Measurements from ENCODE around the gene OPCML. TPM values are rescaled to one million over a fixed set of nuclear protein-coding genes. Genes with fewer than 3 reads are reported as not detected.

The OPCML gene
- total RNA-seq, 1 donor from 2014 or later, result under 0.01 TPM

DNA sequence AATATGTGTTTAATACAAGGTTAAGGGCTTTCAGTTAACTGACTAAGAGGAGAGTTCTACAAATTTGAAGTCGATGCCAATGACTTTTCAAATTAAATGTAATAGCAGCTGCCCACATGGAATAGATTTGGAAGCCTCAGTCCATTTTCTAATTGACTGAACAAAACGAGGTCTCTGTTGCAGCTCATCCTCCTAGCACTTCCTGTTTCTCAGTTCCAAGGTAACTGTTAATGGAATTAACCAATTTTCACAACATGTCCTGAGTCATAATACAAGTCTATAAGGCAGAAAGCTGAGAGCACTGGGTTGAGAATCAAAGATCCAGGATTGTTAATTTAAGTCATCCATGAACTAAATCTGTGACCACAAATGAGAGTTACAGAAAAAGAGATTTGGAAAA is 177.2 kb downstream of the OPCML start:
- Histone ChIP-seq H3K9ac (ENCODE audit: low read depth in 1 of 3, low read length in 3 of 3) (no peak overlapping the region), H3K9me3 (ENCODE audit: control insufficient read depth in 3 of 3, low read length in 3 of 3) (no peaks in the 10 kb centered on the region), H3K27me3 (ENCODE audit: control insufficient read depth in 3 of 3, insufficient read depth in 3 of 3, low read length in 3 of 3) (no peaks in the 10 kb centered on the region), H3K4me3 (ENCODE audit: low read length in 3 of 3) (no peak overlapping the region), H3K4me1 (ENCODE audit: control insufficient read depth in 3 of 3, insufficient read depth in 3 of 3, low read length in 3 of 3) (no peaks in the 10 kb centered on the region), H3K27ac (ENCODE audit: low read depth, low read length) (no peak overlapping the region), H3K36me3 (ENCODE audit: control insufficient read depth in 3 of 3, insufficient read depth in 3 of 3, low read length in 3 of 3) (no peaks in the 10 kb centered on the region)

DNA sequence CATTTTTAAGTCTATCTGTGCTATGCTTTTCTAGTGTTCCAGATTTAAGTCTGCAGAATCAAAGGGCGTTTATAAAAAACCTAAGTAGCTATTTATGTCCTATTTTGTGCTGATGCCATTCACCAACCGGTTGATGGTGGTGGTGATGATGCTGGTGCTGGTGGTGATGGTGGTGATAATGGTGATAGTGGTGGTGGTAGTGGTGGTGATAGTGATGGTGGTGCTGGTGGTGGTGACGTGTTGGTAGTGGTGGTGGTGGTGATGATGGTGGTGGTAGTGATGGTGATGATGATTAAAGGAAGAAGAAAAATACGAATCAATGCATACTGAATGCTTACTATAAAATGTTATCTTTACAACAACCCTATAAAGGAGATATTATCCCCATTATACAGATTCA is 178.2 kb downstream of the OPCML start:
- Histone ChIP-seq H3K9me3 (ENCODE audit: control insufficient read depth in 3 of 3, low read length in 3 of 3) (no peaks in the 10 kb centered on the region), H3K4me3 (ENCODE audit: low read length in 3 of 3) (no peak overlapping the region), H3K9ac (ENCODE audit: low read depth in 1 of 3, low read length in 3 of 3) (no peak overlapping the region), H3K36me3 (ENCODE audit: control insufficient read depth in 3 of 3, insufficient read depth in 3 of 3, low read length in 3 of 3) (no peaks in the 10 kb centered on the region), H3K27ac (ENCODE audit: low read depth, low read length) (no peak overlapping the region), H3K27me3 (ENCODE audit: control insufficient read depth in 3 of 3, insufficient read depth in 3 of 3, low read length in 3 of 3) (no peaks in the 10 kb centered on the region), H3K4me1 (ENCODE audit: control insufficient read depth in 3 of 3, insufficient read depth in 3 of 3, low read length in 3 of 3) (no peaks in the 10 kb centered on the region)

DNA sequence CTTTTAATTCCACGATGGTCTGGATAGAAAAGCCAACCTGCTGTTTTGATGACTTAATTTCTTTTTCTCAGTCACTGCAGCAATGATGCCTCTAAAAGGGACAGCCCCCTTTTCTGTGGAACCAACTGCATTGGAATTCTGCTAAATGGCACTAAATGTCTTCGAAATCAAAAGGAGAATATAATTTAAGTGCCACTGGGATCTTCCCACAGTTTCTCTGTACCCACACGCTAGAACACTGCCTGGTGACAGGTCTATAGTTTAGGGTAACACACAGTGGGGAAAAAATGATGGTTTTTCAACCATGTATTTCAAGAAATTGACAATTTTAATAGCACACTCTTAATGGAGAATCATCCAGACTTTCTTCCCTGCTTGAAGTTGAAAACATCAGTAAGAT is 182.3 kb downstream of the OPCML start:
- H3K27ac ChIP-seq (ENCODE audit: low read depth, low read length), result no peak overlapping the region
- no peak overlapping the region for H3K4me3 ChIP-seq (ENCODE audit: low read length in 3 of 3)
- H3K27me3 ChIP-seq (ENCODE audit: control insufficient read depth in 3 of 3, insufficient read depth in 3 of 3, low read length in 3 of 3), result no peaks in the 10 kb centered on the region
- no peaks in the 10 kb centered on the region for H3K9me3 ChIP-seq (ENCODE audit: control insufficient read depth in 3 of 3, low read length in 3 of 3)
- no peaks in the 10 kb centered on the region for H3K36me3 ChIP-seq (ENCODE audit: control insufficient read depth in 3 of 3, insufficient read depth in 3 of 3, low read length in 3 of 3)
- H3K9ac ChIP-seq (ENCODE audit: low read depth in 1 of 3, low read length in 3 of 3), result no peak overlapping the region
- H3K4me1 ChIP-seq (ENCODE audit: control insufficient read depth in 3 of 3, insufficient read depth in 3 of 3, low read length in 3 of 3), result no peaks in the 10 kb centered on the region

DNA sequence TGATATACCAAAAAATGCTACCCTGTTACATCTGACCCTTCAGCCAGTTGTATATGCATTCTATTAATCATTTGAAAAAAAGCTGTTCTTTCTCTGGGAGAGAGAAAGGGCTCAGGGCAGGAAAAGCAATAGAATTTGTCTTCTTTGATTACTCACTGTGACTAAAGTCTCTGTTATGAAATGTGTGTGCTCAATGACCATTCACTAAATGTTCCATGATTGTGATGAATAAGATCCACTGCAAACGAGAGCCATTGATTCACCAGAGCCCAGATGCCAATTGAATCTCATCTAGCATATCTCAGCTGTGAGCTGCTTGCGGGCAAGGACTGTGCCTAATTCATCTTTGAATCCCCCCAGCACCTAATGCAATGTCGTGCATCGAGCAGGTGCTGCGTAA is 184.3 kb downstream of the OPCML start:
- Histone ChIP-seq H3K9ac (ENCODE audit: low read depth in 1 of 3, low read length in 3 of 3) (no peak overlapping the region), H3K36me3 (ENCODE audit: control insufficient read depth in 3 of 3, insufficient read depth in 3 of 3, low read length in 3 of 3) (no peaks in the 10 kb centered on the region), H3K27me3 (ENCODE audit: control insufficient read depth in 3 of 3, insufficient read depth in 3 of 3, low read length in 3 of 3) (no peaks in the 10 kb centered on the region), H3K4me1 (ENCODE audit: control insufficient read depth in 3 of 3, insufficient read depth in 3 of 3, low read length in 3 of 3) (no peaks in the 10 kb centered on the region), H3K4me3 (ENCODE audit: low read length in 3 of 3) (no peak overlapping the region), H3K9me3 (ENCODE audit: control insufficient read depth in 3 of 3, low read length in 3 of 3) (no peaks in the 10 kb centered on the region), H3K27ac (ENCODE audit: low read depth, low read length) (no peak overlapping the region)

DNA sequence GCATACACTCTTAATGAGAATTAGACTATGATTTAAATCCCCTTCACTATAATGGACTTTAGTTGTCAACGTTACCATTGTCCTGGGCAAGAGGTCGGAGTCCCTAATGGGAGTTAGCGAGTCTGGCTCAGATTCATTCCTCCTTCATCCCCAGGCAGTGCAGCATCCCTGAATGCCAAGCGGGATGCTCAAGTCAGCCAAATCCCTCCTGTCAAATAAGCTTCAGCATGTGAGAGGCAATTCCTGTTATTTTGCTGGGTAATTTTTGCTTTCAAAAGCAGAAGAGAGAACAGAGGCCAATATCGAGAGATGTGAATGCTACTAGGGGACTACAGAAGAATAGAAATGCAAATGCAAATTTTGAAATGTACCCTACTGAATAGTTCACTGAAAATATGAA is 186.2 kb downstream of the OPCML start:
- Histone ChIP-seq H3K27ac (ENCODE audit: low read depth, low read length) (no peak overlapping the region), H3K36me3 (ENCODE audit: control insufficient read depth in 3 of 3, insufficient read depth in 3 of 3, low read length in 3 of 3) (no peaks in the 10 kb centered on the region), H3K4me3 (ENCODE audit: low read length in 3 of 3) (no peak overlapping the region), H3K27me3 (ENCODE audit: control insufficient read depth in 3 of 3, insufficient read depth in 3 of 3, low read length in 3 of 3) (no peaks in the 10 kb centered on the region), H3K9me3 (ENCODE audit: control insufficient read depth in 3 of 3, low read length in 3 of 3) (no peaks in the 10 kb centered on the region), H3K9ac (ENCODE audit: low read depth in 1 of 3, low read length in 3 of 3) (no peak overlapping the region), H3K4me1 (ENCODE audit: control insufficient read depth in 3 of 3, insufficient read depth in 3 of 3, low read length in 3 of 3) (no peaks in the 10 kb centered on the region)

DNA sequence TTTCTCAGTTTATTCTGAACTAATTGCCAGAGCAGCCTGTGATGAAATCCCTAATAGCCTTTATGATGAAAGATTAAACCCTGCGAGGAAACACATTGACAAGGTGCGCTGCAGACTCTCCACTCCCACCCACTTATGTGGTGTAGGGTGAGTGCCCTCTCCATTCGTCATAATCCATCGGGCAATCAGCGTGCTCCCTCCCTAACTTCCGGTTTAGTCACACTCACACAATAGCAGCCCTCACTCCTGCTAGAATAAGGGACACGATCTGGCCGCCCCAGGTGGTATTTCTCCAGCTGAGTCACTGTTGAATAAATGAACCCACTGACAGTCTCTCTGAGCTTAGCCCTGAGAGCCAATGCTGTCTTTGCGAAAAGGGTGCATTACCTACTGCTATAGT is 188.3 kb downstream of the OPCML start:
- no peak overlapping the region for H3K27ac ChIP-seq (ENCODE audit: low read depth, low read length)
- H3K4me3 ChIP-seq (ENCODE audit: low read length in 3 of 3), result no peak overlapping the region
- H3K9ac ChIP-seq (ENCODE audit: low read depth in 1 of 3, low read length in 3 of 3), result no peak overlapping the region
- H3K4me1 ChIP-seq (ENCODE audit: control insufficient read depth in 3 of 3, insufficient read depth in 3 of 3, low read length in 3 of 3), result no peaks in the 10 kb centered on the region
- no peaks in the 10 kb centered on the region for H3K27me3 ChIP-seq (ENCODE audit: control insufficient read depth in 3 of 3, insufficient read depth in 3 of 3, low read length in 3 of 3)
- H3K36me3 ChIP-seq (ENCODE audit: control insufficient read depth in 3 of 3, insufficient read depth in 3 of 3, low read length in 3 of 3), result no peaks in the 10 kb centered on the region
- no peaks in the 10 kb centered on the region for H3K9me3 ChIP-seq (ENCODE audit: control insufficient read depth in 3 of 3, low read length in 3 of 3)

DNA sequence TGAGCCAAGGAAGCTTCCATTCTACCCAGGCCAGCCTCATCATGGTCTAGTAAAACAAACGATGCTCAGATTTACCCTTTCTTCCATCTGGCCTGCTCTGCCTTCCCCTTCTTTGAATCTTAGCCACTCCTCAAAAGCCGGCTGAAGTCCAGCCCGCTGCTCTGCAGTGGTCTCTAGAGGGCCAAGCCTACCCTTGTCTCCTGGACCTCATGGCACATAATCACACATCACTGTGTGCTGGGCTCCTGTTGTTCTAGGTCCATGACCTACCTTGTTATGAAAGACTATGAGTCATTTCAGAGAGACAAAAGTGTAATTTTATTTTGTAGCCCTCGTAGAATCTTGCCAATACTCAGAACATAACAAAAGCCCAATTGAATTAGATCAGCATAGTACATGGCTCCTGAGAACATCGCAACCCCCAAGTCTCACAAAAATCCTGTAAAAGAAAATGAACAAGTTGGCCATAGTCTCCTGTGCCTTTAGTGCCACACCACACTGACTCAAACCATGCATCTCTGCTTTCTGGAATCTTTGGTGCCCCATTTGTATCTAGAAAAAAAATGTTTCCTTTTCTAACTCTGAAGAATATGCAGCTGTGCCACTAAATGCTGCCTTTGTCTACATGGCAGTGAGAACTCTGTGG is 192.7 kb downstream of the OPCML start:
- no peaks in the 10 kb centered on the region for H3K36me3 ChIP-seq (ENCODE audit: control insufficient read depth in 3 of 3, insufficient read depth in 3 of 3, low read length in 3 of 3)
- H3K27ac ChIP-seq (ENCODE audit: low read depth, low read length), result no peak overlapping the region
- H3K4me1 ChIP-seq (ENCODE audit: control insufficient read depth in 3 of 3, insufficient read depth in 3 of 3, low read length in 3 of 3), result no peaks in the 10 kb centered on the region
- H3K4me3 ChIP-seq (ENCODE audit: low read length in 3 of 3), result no peak overlapping the region
- no peak overlapping the region for H3K9ac ChIP-seq (ENCODE audit: low read depth in 1 of 3, low read length in 3 of 3)
- no peaks in the 10 kb centered on the region for H3K27me3 ChIP-seq (ENCODE audit: control insufficient read depth in 3 of 3, insufficient read depth in 3 of 3, low read length in 3 of 3)
- peaks cover 0 to 2% (median 0%) of the 10 kb centered on the region in 3 donors for H3K9me3 ChIP-seq (ENCODE audit: control insufficient read depth in 3 of 3, low read length in 3 of 3)

DNA sequence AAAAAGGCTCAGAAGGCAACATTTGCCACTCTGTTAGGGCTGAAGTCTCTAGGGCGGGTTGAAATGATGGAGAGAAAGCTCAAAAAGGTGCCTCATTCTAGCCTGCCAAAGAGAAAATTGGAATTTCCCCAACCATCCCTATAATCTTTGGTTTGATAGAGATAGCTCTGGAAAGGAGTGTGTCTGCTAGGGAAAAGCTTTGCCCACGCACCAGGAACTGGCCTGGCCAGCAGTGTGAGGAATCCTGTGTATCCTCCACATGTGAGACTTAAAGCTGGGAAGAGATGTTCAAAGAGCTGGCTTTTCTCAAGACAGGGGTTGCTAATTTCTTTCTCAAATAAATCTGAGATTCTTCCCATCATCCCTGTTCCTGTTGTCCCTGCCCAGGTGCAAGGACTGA is 193.7 kb downstream of the OPCML start:
- Histone ChIP-seq H3K36me3 (ENCODE audit: control insufficient read depth in 3 of 3, insufficient read depth in 3 of 3, low read length in 3 of 3) (no peaks in the 10 kb centered on the region), H3K27ac (ENCODE audit: low read depth, low read length) (no peak overlapping the region), H3K9ac (ENCODE audit: low read depth in 1 of 3, low read length in 3 of 3) (no peak overlapping the region), H3K27me3 (ENCODE audit: control insufficient read depth in 3 of 3, insufficient read depth in 3 of 3, low read length in 3 of 3) (no peaks in the 10 kb centered on the region), H3K4me3 (ENCODE audit: low read length in 3 of 3) (no peak overlapping the region), H3K4me1 (ENCODE audit: control insufficient read depth in 3 of 3, insufficient read depth in 3 of 3, low read length in 3 of 3) (no peaks in the 10 kb centered on the region), H3K9me3 (ENCODE audit: control insufficient read depth in 3 of 3, low read length in 3 of 3) (peaks cover 0 to 2% (median 0%) of the 10 kb centered on the region in 3 donors)

DNA sequence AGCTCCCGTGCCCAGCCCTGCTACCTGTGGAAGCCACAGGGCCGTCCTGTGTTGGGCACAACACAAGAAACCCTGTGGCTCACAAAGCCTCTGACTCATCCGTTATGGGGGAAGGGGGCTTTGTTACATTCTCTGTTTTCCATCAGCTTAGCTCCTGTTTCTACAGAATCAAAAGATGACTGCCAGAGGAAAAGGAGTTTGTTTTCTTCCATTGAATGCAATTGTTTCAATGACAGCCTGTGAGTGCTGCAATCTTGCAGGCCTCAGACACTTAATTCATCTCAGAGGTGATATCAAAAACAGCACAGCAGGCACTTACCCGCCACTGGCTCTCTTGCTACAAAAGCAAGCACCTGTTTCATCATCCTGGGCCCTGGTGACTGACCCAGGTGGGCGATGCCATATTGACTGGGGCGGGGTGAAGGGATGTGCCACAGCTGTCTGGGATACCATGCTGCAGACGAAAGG is 194.3 kb downstream of the OPCML start:
- H3K9me3 ChIP-seq (ENCODE audit: control insufficient read depth in 3 of 3, low read length in 3 of 3), result peaks cover 0 to 2% (median 0%) of the 10 kb centered on the region in 3 donors

DNA sequence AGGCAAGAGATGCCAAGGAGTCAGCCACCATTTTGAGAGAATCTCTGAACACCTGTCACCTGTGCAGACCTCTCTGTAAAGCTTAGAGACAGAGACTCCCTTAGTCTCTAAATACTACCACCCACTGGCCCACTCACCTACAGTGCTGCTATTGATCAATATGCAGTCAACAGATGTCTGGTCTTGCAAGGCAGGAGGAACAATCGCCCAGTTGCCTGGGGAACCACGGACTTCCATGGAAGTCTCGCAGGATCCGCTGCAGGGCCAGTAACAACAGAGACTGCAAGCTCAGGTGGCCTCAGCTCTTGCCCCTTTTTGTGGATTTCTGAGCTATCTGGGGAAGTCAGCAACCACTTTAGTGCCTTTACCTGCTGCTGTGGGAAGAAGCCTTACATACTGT is 195.1 kb downstream of the OPCML start:
- no peak overlapping the region for H3K4me3 ChIP-seq (ENCODE audit: low read length in 3 of 3)
- no peak overlapping the region for H3K9ac ChIP-seq (ENCODE audit: low read depth in 1 of 3, low read length in 3 of 3)
- H3K27me3 ChIP-seq (ENCODE audit: control insufficient read depth in 3 of 3, insufficient read depth in 3 of 3, low read length in 3 of 3), result no peaks in the 10 kb centered on the region
- no peak overlapping the region for H3K27ac ChIP-seq (ENCODE audit: low read depth, low read length)
- H3K9me3 ChIP-seq (ENCODE audit: control insufficient read depth in 3 of 3, low read length in 3 of 3), result peaks cover 0 to 2% (median 0%) of the 10 kb centered on the region in 3 donors
- H3K36me3 ChIP-seq (ENCODE audit: control insufficient read depth in 3 of 3, insufficient read depth in 3 of 3, low read length in 3 of 3), result no peaks in the 10 kb centered on the region
- no peaks in the 10 kb centered on the region for H3K4me1 ChIP-seq (ENCODE audit: control insufficient read depth in 3 of 3, insufficient read depth in 3 of 3, low read length in 3 of 3)

More for the DNA sequence above, 194.3 kb downstream of the OPCML start:
- Histone ChIP-seq H3K27me3 (ENCODE audit: control insufficient read depth in 3 of 3, insufficient read depth in 3 of 3, low read length in 3 of 3) (no peaks in the 10 kb centered on the region), H3K36me3 (ENCODE audit: control insufficient read depth in 3 of 3, insufficient read depth in 3 of 3, low read length in 3 of 3) (no peaks in the 10 kb centered on the region), H3K4me1 (ENCODE audit: control insufficient read depth in 3 of 3, insufficient read depth in 3 of 3, low read length in 3 of 3) (no peaks in the 10 kb centered on the region), H3K4me3 (ENCODE audit: low read length in 3 of 3) (no peak overlapping the region), H3K27ac (ENCODE audit: low read depth, low read length) (no peak overlapping the region), H3K9ac (ENCODE audit: low read depth in 1 of 3, low read length in 3 of 3) (no peak overlapping the region)

All from skeletal muscle tissue (tissue), 4 donors.